CD14-positive monocyte (primary cell): ENCODE data around the gene SULT2B1. TPM values are rescaled to one million over a fixed set of nuclear protein-coding genes. Genes with fewer than 3 reads are reported as not detected.

Source experiments
- DNase-seq, 3 donors: peaks; one replicate each; pipeline ENCODE4 v3.0.0-alpha.2; 2011 to 2022
- H2AFZ ChIP-seq: 2 replicates; pipeline ENCODE4 v1.6.0; 2012; ENCODE audit warnings: mild to moderate bottlenecking, low read depth, low read length, inconsistent platforms; ENCODE audit not compliant: insufficient read depth, poor library complexity, severe bottlenecking
- H3K27ac ChIP-seq, 2 donors: 1 replicate in 1 of 2; 2 replicates in 1 of 2; pipeline ENCODE4 v1.5.1; 2012 to 2013; ENCODE audit warnings: low read length in 2 of 2, control low read depth in 1 of 2, inconsistent platforms in 1 of 2, low read depth in 1 of 2, mild to moderate bottlenecking in 1 of 2
- H3K27me3 ChIP-seq, 2 donors: one replicate each; pipeline versions ENCODE4 v1.6.0 to v1.6.1; 2011 to 2013; ENCODE audit warnings: low read length in 2 of 2; ENCODE audit not compliant: control insufficient read depth in 2 of 2, insufficient read depth in 2 of 2
- H3K36me3 ChIP-seq, 2 donors: replicated peaks in 1 of 2; 1 replicate in 1 of 2; 2 replicates in 1 of 2; pipeline versions ENCODE4 v1.5.1 to v1.6.1; 2012 to 2013; ENCODE audit warnings: low read length in 2 of 2, control low read depth in 1 of 2, inconsistent platforms in 1 of 2, mild to moderate bottlenecking in 1 of 2; ENCODE audit not compliant: insufficient read depth in 2 of 2, control insufficient read depth in 1 of 2
- H3K4me1 ChIP-seq, 2 donors: 1 replicate in 1 of 2; 2 replicates in 1 of 2; pipeline versions ENCODE4 v1.5.1 to v1.6.1; 2012 to 2013; ENCODE audit warnings: low read length in 2 of 2, control low read depth in 1 of 2, inconsistent platforms in 1 of 2, mild to moderate bottlenecking in 1 of 2, moderate library complexity in 1 of 2; ENCODE audit not compliant: insufficient read depth in 2 of 2, control insufficient read depth in 1 of 2
- H3K4me2 ChIP-seq: replicated peaks from 2 replicates; pipeline ENCODE3; 2012; ENCODE audit warnings: low read length, moderate library complexity, mild to moderate bottlenecking; ENCODE audit not compliant: poor library complexity, severe bottlenecking; ENCODE audit errors: extremely low read depth
- H3K4me3 ChIP-seq, 3 experiments: fragments of 200-600 bp in 1 of 3; sonication (generic) in 1 of 3; replicated peaks in 1 of 3; 1 replicate in 2 of 3; 2 replicates in 1 of 3; pipeline ENCODE4 v1.5.1; 2011 to 2013; ENCODE audit warnings: low read length in 3 of 3, mild to moderate bottlenecking in 3 of 3, control low read depth in 2 of 3, low read depth in 2 of 3, inconsistent platforms in 1 of 3, moderate library complexity in 1 of 3
- H3K79me2 ChIP-seq: 2 replicates; pipeline ENCODE4 v1.6.0; 2012; ENCODE audit warnings: mild to moderate bottlenecking, control low read depth, inconsistent platforms, low read length, moderate library complexity; ENCODE audit not compliant: insufficient read depth
- H3K9ac ChIP-seq: 2 replicates; pipeline ENCODE4 v1.6.0; 2017; ENCODE audit warnings: low read length, mild to moderate bottlenecking; ENCODE audit not compliant: insufficient read depth, poor library complexity, severe bottlenecking
- H3K9me3 ChIP-seq, 2 donors: replicated peaks in 1 of 2; 1 replicate in 1 of 2; 2 replicates in 1 of 2; pipeline versions ENCODE4 v1.5.1 to v1.6.1; 2012 to 2013; ENCODE audit warnings: low read length in 2 of 2, control low read depth in 1 of 2; ENCODE audit not compliant: control insufficient read depth in 1 of 2, insufficient read depth in 1 of 2
- H4K20me1 ChIP-seq: 2 replicates; pipeline ENCODE4 v1.6.0; 2012; ENCODE audit warnings: mild to moderate bottlenecking, low read length, control low read depth, moderate library complexity; ENCODE audit not compliant: insufficient read depth
- H3K27ac Mint-ChIP-seq, 7 donors: one replicate each; pipeline ENCODE4 v1.8.0; 2020; ENCODE audit warnings: mild to moderate bottlenecking in 7 of 7, mixed read lengths in 7 of 7, moderate library complexity in 6 of 7, inconsistent platforms in 2 of 7
- H3K27me3 Mint-ChIP-seq, 3 donors: one replicate each; pipeline ENCODE4 v1.8.0; 2021 to 2022; ENCODE audit warnings: low read depth in 3 of 3, mild to moderate bottlenecking in 3 of 3, mixed read lengths in 3 of 3, moderate library complexity in 3 of 3, inconsistent platforms in 1 of 3
- H3K36me3 Mint-ChIP-seq, 2 donors: one replicate each; pipeline ENCODE4 v1.8.0; 2020; ENCODE audit warnings: mixed read lengths in 2 of 2, inconsistent platforms in 1 of 2, mild to moderate bottlenecking in 1 of 2
- H3K4me1 Mint-ChIP-seq: one replicate; pipeline ENCODE4 v1.8.0; 2020; ENCODE audit warnings: mild to moderate bottlenecking, mixed read lengths
- H3K4me3 Mint-ChIP-seq, 2 donors: one replicate each; pipeline ENCODE4 v1.8.0; 2020; ENCODE audit warnings: mild to moderate bottlenecking in 2 of 2, mixed read lengths in 2 of 2, moderate library complexity in 1 of 2
- H3K9me3 Mint-ChIP-seq, 7 donors: one replicate each; pipeline ENCODE4 v1.8.0; 2020 to 2022; ENCODE audit warnings: mixed read lengths in 7 of 7, mild to moderate bottlenecking in 6 of 7, moderate library complexity in 6 of 7, inconsistent platforms in 2 of 7
- WGBS: methylation state at CpG from one replicate; pipeline ENCODE4 v1.1.5; 2013; ENCODE audit warnings: missing lambda C conversion rate; ENCODE audit not compliant: insufficient coverage; 5-methylcytosine and 5-hydroxymethylcytosine counted together
- intact Hi-C, 2 donors: fragments of 100-400 bp; cut with micrococcal nuclease; formaldehyde crosslinking; loops; one replicate each; pipeline versions ENCODE4 v1.15.0 to v1.15.1; 2023
- polyA plus RNA-seq, 3 donors: library from polyadenylated mRNA; depleted of rRNA in 1 of 3; unstranded in 2 of 3; stranded (reverse) in 1 of 3; fragments of 300-500 nt in 2 of 3; fragments of >200 nt in 1 of 3; fragmentation: Illumina TruSeq in 2 of 3; gene quantifications; 1 replicate in 2 of 3; 2 replicates in 1 of 3; pipeline ENCODE4 v1.2.3, GENCODE V29; 2012 to 2021
- TF ChIP-seq, protein P1 (sequence below): fragments of 200-600 bp; IDR thresholded peaks from one replicate; pipeline ENCODE4 v1.8.0; 2022; ENCODE audit warnings: antibody characterized with exemption, mild to moderate bottlenecking

Gene SULT2B1
- polyA plus RNA-seq, 3 donors, result 0.09 to 0.40 TPM; not detected in 1

DNA sequence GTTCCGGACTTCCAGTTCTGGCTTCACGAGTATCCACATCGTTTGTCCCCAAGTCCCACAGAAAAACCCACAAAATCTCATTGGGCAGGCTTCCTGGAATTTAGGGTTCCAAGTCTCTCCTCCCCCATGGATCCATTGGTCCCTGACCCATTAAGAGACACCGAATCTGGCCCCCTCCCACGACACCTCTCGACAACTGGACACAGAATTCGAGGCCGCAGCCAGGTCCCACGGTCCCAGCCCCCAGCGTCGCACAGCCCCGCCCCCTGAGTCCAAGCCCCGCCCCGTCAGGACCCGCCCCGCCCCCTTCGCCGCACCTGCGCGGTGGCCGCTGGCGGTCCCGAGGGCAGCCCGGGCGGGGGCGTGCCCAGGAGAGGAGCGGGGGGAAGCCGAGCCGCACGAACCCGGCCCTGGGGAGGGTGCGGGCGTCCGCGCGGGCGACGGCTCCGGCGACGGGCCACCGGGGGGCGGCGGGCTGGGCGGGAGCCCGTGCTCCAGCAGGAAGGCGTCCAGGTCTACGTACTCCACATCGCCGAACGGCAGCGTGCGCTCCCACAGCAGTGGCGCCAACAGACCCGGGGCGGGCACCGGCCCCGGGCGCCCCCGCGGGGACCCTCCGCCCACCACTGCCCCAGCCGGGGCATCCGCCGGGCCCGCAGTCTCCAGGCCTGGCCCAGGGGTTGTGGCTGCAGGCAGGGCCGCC is 83.4 kb downstream of the SULT2B1 start:
- Histone ChIP-seq H3K79me2 (peaks cover 44% of the 10 kb centered on the region), H3K36me3 (peaks cover 15 to 23% of the 10 kb centered on the region in 2 donors), H3K27ac (peak overlapping the region; percentile 95 to 96), H3K4me2 (peak overlapping the region; percentile 93), H3K9me3 (no peaks in the 10 kb centered on the region), H3K4me3 (peak overlapping the region; percentile 70 to 86 (median 84)), H3K27me3 (no peaks in the 10 kb centered on the region), H4K20me1 (peaks cover 21% of the 10 kb centered on the region), H3K4me1 (peaks cover 65 to 94% of the 10 kb centered on the region in 2 donors), H3K9ac (peak overlapping the region; percentile 84), H2AFZ (peak overlapping the region; percentile 60)
- Mint-ChIP-seq H3K4me3 (peak overlapping the region; percentile 98 to 99), H3K9me3 (peaks cover 0 to 3% (median 1%) of the 10 kb centered on the region in 7 donors), H3K27me3 (peaks cover 2 to 9% (median 4%) of the 10 kb centered on the region in 3 donors), H3K27ac (peak overlapping the region; percentile 91 to 99 (median 96)), H3K4me1 (peaks cover 65% of the 10 kb centered on the region), H3K36me3 (peaks cover 16 to 26% of the 10 kb centered on the region in 2 donors)
- under 1% methylated on average over 63 of the region's 67 CpGs for WGBS
- TF ChIP-seq, protein P1, sequence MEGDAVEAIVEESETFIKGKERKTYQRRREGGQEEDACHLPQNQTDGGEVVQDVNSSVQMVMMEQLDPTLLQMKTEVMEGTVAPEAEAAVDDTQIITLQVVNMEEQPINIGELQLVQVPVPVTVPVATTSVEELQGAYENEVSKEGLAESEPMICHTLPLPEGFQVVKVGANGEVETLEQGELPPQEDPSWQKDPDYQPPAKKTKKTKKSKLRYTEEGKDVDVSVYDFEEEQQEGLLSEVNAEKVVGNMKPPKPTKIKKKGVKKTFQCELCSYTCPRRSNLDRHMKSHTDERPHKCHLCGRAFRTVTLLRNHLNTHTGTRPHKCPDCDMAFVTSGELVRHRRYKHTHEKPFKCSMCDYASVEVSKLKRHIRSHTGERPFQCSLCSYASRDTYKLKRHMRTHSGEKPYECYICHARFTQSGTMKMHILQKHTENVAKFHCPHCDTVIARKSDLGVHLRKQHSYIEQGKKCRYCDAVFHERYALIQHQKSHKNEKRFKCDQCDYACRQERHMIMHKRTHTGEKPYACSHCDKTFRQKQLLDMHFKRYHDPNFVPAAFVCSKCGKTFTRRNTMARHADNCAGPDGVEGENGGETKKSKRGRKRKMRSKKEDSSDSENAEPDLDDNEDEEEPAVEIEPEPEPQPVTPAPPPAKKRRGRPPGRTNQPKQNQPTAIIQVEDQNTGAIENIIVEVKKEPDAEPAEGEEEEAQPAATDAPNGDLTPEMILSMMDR, result no peak
- intact Hi-C loops, result loop anchor here (2.0 to 10.0 kb wide), 4 partner anchors 17 to 332 kb away; partner anchors contain the start of genes FTL (in 2 of the 2), RPL18 (in 2 of the 2), SPHK2 (in 2 of the 2) and EMP3 (in 1 of the 2)
- peak in 2 of 3 donors; percentile 40 to 60 for DNase-seq

- peak in 1 of 3 donors; percentile 34 for DNase-seq
- Histone ChIP-seq H3K4me3 (peak overlapping the region; percentile 70 to 86 (median 84)), H4K20me1 (peaks cover 14% of the 10 kb centered on the region), H3K4me2 (peak overlapping the region; percentile 93), H2AFZ (peak overlapping the region; percentile 60), H3K4me1 (peaks cover 57 to 86% of the 10 kb centered on the region in 2 donors), H3K9me3 (no peaks in the 10 kb centered on the region), H3K9ac (peak overlapping the region; percentile 84), H3K27me3 (no peaks in the 10 kb centered on the region), H3K36me3 (peaks cover 15 to 20% of the 10 kb centered on the region in 2 donors), H3K79me2 (peaks cover 44% of the 10 kb centered on the region), H3K27ac (peak overlapping the region; percentile 95 to 96)
- peak overlapping the region; percentile 87 to 99 (median 96) for H3K27ac Mint-ChIP-seq
- H3K4me1 Mint-ChIP-seq, result peaks cover 58% of the 10 kb centered on the region
- peaks cover 2 to 9% (median 7%) of the 10 kb centered on the region in 3 donors for H3K27me3 Mint-ChIP-seq
- H3K4me3 Mint-ChIP-seq, result peak overlapping the region; percentile 98 to 99
- H3K9me3 Mint-ChIP-seq, result peaks cover 0 to 3% (median 1%) of the 10 kb centered on the region in 7 donors
- under 1% methylated on average over 28 of the region's 35 CpGs for WGBS
- peaks cover 17 to 25% of the 10 kb centered on the region in 2 donors for H3K36me3 Mint-ChIP-seq
- TF ChIP-seq, protein P1, result no peak
- intact Hi-C loops, result loop anchor here (2.0 to 10.0 kb wide), 4 partner anchors 17 to 331 kb away; partner anchors contain the start of genes FTL (in 2 of the 2), RPL18 (in 2 of the 2), SPHK2 (in 2 of the 2) and EMP3 (in 1 of the 2)
Observed at GRCh38 chr19:48635966-48636858, 84.2 kb downstream of the SULT2B1 start.
